PFSK-1 (cell line): ENCODE results near the gene KCNAB3.

Source experiments
- POLR2AphosphoS5 ChIP-seq: IDR thresholded peaks from 2 replicates; pipeline ENCODE4 v1.6.1; 2012; ENCODE audit warnings: low read depth, mild to moderate bottlenecking, control low read depth, low read length, moderate library complexity
- SIN3A ChIP-seq: IDR thresholded peaks from 2 replicates; pipeline ENCODE4 v1.6.1; 2012; ENCODE audit warnings: mild to moderate bottlenecking, low read length, moderate library complexity, borderline replicate concordance; ENCODE audit not compliant: insufficient read depth
- TAF1 ChIP-seq: IDR thresholded peaks from 2 replicates; pipeline ENCODE4 v1.6.1; 2012; ENCODE audit warnings: low read length, control low read depth, borderline replicate concordance; ENCODE audit not compliant: insufficient read depth

DNA sequence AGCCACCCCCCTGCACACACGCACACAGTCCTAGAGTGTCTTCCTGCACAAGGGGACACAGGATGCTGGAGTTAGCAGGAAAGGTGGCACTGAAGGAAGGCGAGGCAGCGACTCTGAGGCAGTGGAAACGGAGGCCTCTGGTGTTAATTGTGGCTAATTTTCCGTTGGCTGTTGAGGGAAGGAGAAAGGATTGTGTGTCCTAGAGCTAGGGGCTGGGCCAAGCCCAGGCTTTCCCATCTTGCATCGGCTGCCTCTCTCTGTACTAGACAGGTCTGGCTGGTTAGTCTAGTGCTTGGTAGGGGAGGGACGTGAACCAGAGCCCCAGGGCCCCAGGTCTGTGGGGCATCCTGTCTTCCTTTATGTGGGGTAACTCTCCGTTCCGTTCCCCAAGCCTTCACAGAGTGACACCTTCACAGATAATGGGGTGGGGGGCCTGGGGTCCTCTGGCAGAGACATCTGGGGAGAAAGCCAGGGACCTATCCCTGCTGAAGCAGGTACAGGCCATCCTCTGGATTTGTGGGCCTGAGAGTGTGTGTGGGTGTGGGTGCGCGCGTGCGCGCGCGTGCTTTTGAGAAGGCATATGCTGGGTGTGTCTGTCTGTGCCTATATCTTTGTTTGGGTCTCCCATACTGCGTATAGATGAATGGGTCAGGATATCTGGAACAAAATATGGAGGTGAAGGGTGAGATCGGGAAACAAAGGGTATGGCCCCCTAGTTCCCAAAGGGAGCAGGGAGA is 41.3 kb downstream of the KCNAB3 start, which contains the start of gene CHD3:
- TF ChIP-seq POLR2AphosphoS5: 0 out of 2 replicates have a peak, but pooled peaks have one; percentile 17
- TF ChIP-seq TAF1: 0 out of 2 replicates have a peak, but pooled peaks have one; percentile 71
- TF ChIP-seq SIN3A: no peak
